HFFc6 (cell line): ENCODE data around the gene GNB1L. TPM values are rescaled to one million over a fixed set of nuclear protein-coding genes. Genes with fewer than 3 reads are reported as not detected.
"Not testable (repeated sequence)": the region's sequence is repeated elsewhere in the genome, so short reads cannot be mapped to it uniquely, and the experiment has no call there.

Source experiments
- DNase-seq: peaks from one replicate; pipeline ENCODE4 v3.0.0-alpha.2; 2018
- H3K27ac Mint-ChIP-seq: 2 replicates; pipeline ENCODE4 v1.8.0; 2020; ENCODE audit warnings: mild to moderate bottlenecking, mixed read lengths
- H3K27me3 Mint-ChIP-seq: 2 replicates; pipeline ENCODE4 v1.8.0; 2021; ENCODE audit warnings: mild to moderate bottlenecking, moderate library complexity, mixed read lengths; ENCODE audit not compliant: insufficient read depth
- H3K36me3 Mint-ChIP-seq: 2 replicates; pipeline ENCODE4 v1.8.0; 2021; ENCODE audit warnings: low read depth, mixed read lengths
- H3K4me1 Mint-ChIP-seq: 2 replicates; pipeline ENCODE4 v1.8.0; 2020; ENCODE audit warnings: low read depth, mixed read lengths
- H3K4me3 Mint-ChIP-seq: 2 replicates; pipeline ENCODE4 v1.8.0; 2020; ENCODE audit warnings: mild to moderate bottlenecking, moderate library complexity, mixed read lengths
- H3K9me3 Mint-ChIP-seq: 2 replicates; pipeline ENCODE4 v1.8.0; 2020; ENCODE audit warnings: mild to moderate bottlenecking, mixed read lengths
- CTCF ChIP-seq: fragments of 200-600 bp; sonication (generic); IDR thresholded peaks from 2 replicates; pipeline ENCODE4 v1.5.0; 2021; ENCODE audit warnings: antibody characterized with exemption, mild to moderate bottlenecking
- total RNA-seq, 6 experiments: library from RNA; stranded (reverse); fragmentation: NEBNext Ultra II Directional; extraction: Animal tissue kit (Norgen Biotek cat#: 25700); gene quantifications; 2 replicates in 1 of 6; 3 replicates in 5 of 6; pipeline ENCODE4 v1.2.3, GENCODE V29; 2021

GNB1L gene
- total RNA-seq, 6 experiments from 2014 or later = 6.6 to 9.6 (median 7.6) TPM

GRCh38 chr22:19840955-19841640, 13.6 kb downstream of the GNB1L start:
- H3K27me3 Mint-ChIP-seq = no peaks in the 10 kb centered on the region; the same call in 1 of the 2 replicates
- H3K27ac Mint-ChIP-seq = no peak overlapping the region

GRCh38 chr22:19840059-19840458, 14.6 kb downstream of the GNB1L start:
- TF ChIP-seq CTCF = no peak
- DNase-seq = no peak
- H3K27me3 Mint-ChIP-seq = no peaks in the 10 kb centered on the region; the same call in 1 of the 2 replicates
- H3K9me3 Mint-ChIP-seq = no peaks in the 10 kb centered on the region
- H3K36me3 Mint-ChIP-seq = no peaks in the 10 kb centered on the region
- H3K4me3 Mint-ChIP-seq = no peak overlapping the region
- H3K4me1 Mint-ChIP-seq = peaks cover 51% of the 10 kb centered on the region
- no peak overlapping the region for H3K27ac Mint-ChIP-seq

More at GRCh38 chr22:19840955-19841640, 13.6 kb downstream of the GNB1L start:
- Mint-ChIP-seq H3K9me3 (no peaks in the 10 kb centered on the region), H3K4me1 (peaks cover 53% of the 10 kb centered on the region), H3K4me3 (no peak overlapping the region), H3K36me3 (no peaks in the 10 kb centered on the region; the same call in 1 of the 2 replicates)
- TF ChIP-seq CTCF = no peak
- DNase-seq = no peak

- H3K27ac Mint-ChIP-seq = no peak overlapping the region
- no peaks in the 10 kb centered on the region for H3K36me3 Mint-ChIP-seq
- no peaks in the 10 kb centered on the region; the same call in 1 of the 2 replicates for H3K27me3 Mint-ChIP-seq
- no peaks in the 10 kb centered on the region for H3K9me3 Mint-ChIP-seq
- H3K4me1 Mint-ChIP-seq = peaks cover 48% of the 10 kb centered on the region
- H3K4me3 Mint-ChIP-seq = no peak overlapping the region
- DNase-seq = no peak
- no peak for TF ChIP-seq CTCF
Measured at GRCh38 chr22:19837915-19838314, 16.8 kb downstream of the GNB1L start.

GRCh38 chr22:19836512-19836911, 18.2 kb downstream of the GNB1L start:
- Mint-ChIP-seq H3K27me3 (no peaks in the 10 kb centered on the region; the same call in 1 of the 2 replicates), H3K36me3 (no peaks in the 10 kb centered on the region), H3K4me1 (peaks cover 43% of the 10 kb centered on the region), H3K9me3 (no peaks in the 10 kb centered on the region), H3K4me3 (no peak overlapping the region), H3K27ac (no peak overlapping the region)
- no peak for TF ChIP-seq CTCF
- DNase-seq = no peak

- no peak for DNase-seq
- Mint-ChIP-seq H3K36me3 (no peaks in the 10 kb centered on the region), H3K4me1 (peaks cover 27% of the 10 kb centered on the region), H3K4me3 (no peak overlapping the region), H3K27ac (no peak overlapping the region), H3K9me3 (no peaks in the 10 kb centered on the region), H3K27me3 (no peaks in the 10 kb centered on the region)
- TF ChIP-seq CTCF = no peak
Measured at GRCh38 chr22:19834599-19834998, 20.1 kb downstream of the GNB1L start.

- not testable (repeated sequence) for H3K27me3 Mint-ChIP-seq, H3K36me3 Mint-ChIP-seq, DNase-seq, H3K27ac Mint-ChIP-seq, H3K4me3 Mint-ChIP-seq, H3K9me3 Mint-ChIP-seq
- peaks cover 27% of the 10 kb centered on the region for H3K4me1 Mint-ChIP-seq
Measured at GRCh38 chr22:19833327-19833726, 21.3 kb downstream of the GNB1L start.
